BLaER1 treated with 17β-estradiol and CSF1 and Interleukin-3, amounts not matched to agents 10 nM and 100 nM (cell line): Measurements from ENCODE around the gene ANKRD30B.
"Not testable (repeated sequence)": the region's sequence is repeated elsewhere in the genome, so short reads cannot be mapped to it uniquely, and the experiment has no call there.

Source experiments
- H3K27ac ChIP-seq, 11 experiments: shearing (Covaris generic); formaldehyde crosslinking; 2 replicates each; pipeline ENCODE4 v1.8.1; 2022
- H3K27me3 ChIP-seq, 11 experiments: shearing (Covaris generic); formaldehyde crosslinking; 2 replicates each; pipeline ENCODE4 v1.8.1; 2022
- H3K36me3 ChIP-seq, 11 experiments: shearing (Covaris generic); formaldehyde crosslinking; 2 replicates each; pipeline ENCODE4 v1.8.1; 2022
- H3K4me1 ChIP-seq, 10 experiments: shearing (Covaris generic); formaldehyde crosslinking; 2 replicates each; pipeline ENCODE4 v1.8.1; 2022
- H3K4me2 ChIP-seq, 11 experiments: shearing (Covaris generic); formaldehyde crosslinking; 2 replicates each; pipeline ENCODE4 v1.8.1; 2022
- H3K4me3 ChIP-seq, 10 experiments: shearing (Covaris generic); formaldehyde crosslinking; 2 replicates each; pipeline ENCODE4 v1.8.1; 2022
- H3K9ac ChIP-seq, 11 experiments: shearing (Covaris generic); formaldehyde crosslinking; 2 replicates each; pipeline ENCODE4 v1.8.1; 2022
- H3K9me3 ChIP-seq, 11 experiments: shearing (Covaris generic); formaldehyde crosslinking; replicated peaks in 1 of 11; 2 replicates each; pipeline ENCODE4 v1.8.1; 2022
- H4K20me1 ChIP-seq, 11 experiments: shearing (Covaris generic); formaldehyde crosslinking; 2 replicates each; pipeline ENCODE4 v1.8.1; 2022
- Cebpa-rat ChIP-seq, 11 experiments: shearing (Covaris generic); IDR thresholded peaks; 2 replicates each; pipeline ENCODE4 v1.8.1; 2022

Gene ANKRD30B

GRCh38 chr18:14768241-14768640 is 20.3 kb downstream of the ANKRD30B start:
- H3K4me1 ChIP-seq = no peaks in the 10 kb centered on the region; a peak in 1 of 20 replicates
- no peaks in the 10 kb centered on the region for H3K9me3 ChIP-seq
- H4K20me1 ChIP-seq = no peaks in the 10 kb centered on the region
- peak overlapping the region in 2 of 11 experiments; percentile 13 to 46; a peak in 1 of 22 replicates for H3K27ac ChIP-seq
- H3K4me3 ChIP-seq = no peak overlapping the region
- no peak overlapping the region; a peak in 1 of 22 replicates for H3K4me2 ChIP-seq
- no peaks in the 10 kb centered on the region for H3K27me3 ChIP-seq
- H3K36me3 ChIP-seq = no peaks in the 10 kb centered on the region
- TF ChIP-seq Cebpa-rat (IDR thresholded peaks at IDR 0.05) = no peak
- H3K9ac ChIP-seq = no peak overlapping the region

DNA sequence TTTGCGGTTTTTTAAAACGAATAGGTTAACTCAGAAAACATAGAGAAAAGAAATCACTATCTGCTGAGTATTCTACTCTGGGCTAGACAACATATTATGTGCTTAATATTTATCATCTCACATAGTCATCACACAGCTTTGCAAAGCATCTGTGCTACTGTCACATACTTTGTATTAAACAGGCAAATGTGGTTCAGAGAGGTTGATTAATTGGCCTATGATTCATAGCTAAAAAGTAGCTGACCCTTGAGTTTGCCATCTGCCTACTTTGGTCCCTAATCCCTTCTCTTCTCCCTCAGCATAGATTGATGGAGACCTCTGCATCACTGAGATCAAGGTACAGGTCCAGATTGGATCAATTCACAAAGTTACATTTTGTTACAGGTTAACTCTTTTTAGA is 21.4 kb downstream of the ANKRD30B start:
- H3K9ac ChIP-seq = no peak overlapping the region
- TF ChIP-seq Cebpa-rat (IDR thresholded peaks at IDR 0.05) = no peak
- H3K4me1 ChIP-seq = no peaks in the 10 kb centered on the region; a peak in 1 of 20 replicates
- H3K27me3 ChIP-seq = no peaks in the 10 kb centered on the region
- H3K9me3 ChIP-seq = no peaks in the 10 kb centered on the region
- no peak overlapping the region for H3K4me2 ChIP-seq
- H4K20me1 ChIP-seq = no peaks in the 10 kb centered on the region
- H3K36me3 ChIP-seq = no peaks in the 10 kb centered on the region
- H3K27ac ChIP-seq = no peak overlapping the region
- H3K4me3 ChIP-seq = no peak overlapping the region

- no peak overlapping the region for H3K4me2 ChIP-seq
- no peaks in the 10 kb centered on the region for H3K27me3 ChIP-seq
- TF ChIP-seq Cebpa-rat (IDR thresholded peaks at IDR 0.05) = no peak
- no peaks in the 10 kb centered on the region for H3K9me3 ChIP-seq
- H3K27ac ChIP-seq = no peak overlapping the region
- no peak overlapping the region for H3K4me3 ChIP-seq
- H3K9ac ChIP-seq = no peak overlapping the region
- H3K36me3 ChIP-seq = no peaks in the 10 kb centered on the region
- no peaks in the 10 kb centered on the region for H3K4me1 ChIP-seq
- no peaks in the 10 kb centered on the region for H4K20me1 ChIP-seq
Observed at GRCh38 chr18:14776801-14777200, 28.8 kb downstream of the ANKRD30B start.

DNA sequence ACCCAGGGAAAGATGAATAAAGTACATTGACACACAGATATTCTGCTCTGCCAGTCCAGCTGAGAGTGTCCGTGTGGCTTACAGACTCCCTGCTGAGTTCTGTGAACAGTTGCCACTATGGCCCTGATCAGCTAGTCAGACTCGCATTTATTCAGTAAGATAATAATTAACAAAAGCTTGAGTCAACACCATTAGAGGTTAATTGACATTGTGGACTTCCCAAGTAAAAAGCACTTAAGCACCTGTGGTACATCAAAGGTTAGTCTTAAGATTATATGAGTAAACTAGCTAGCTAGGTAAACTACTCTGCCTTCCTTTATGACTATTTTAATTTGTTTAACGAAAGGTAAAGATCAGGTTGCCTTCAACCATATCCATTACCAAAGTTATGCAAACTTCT is 33.7 kb downstream of the ANKRD30B start:
- Histone ChIP-seq H3K4me2 (no peak overlapping the region), H3K27me3 (no peaks in the 10 kb centered on the region), H3K4me3 (no peak overlapping the region), H3K4me1 (no peaks in the 10 kb centered on the region), H3K9me3 (no peaks in the 10 kb centered on the region), H3K36me3 (no peaks in the 10 kb centered on the region), H4K20me1 (no peaks in the 10 kb centered on the region), H3K9ac (no peak overlapping the region), H3K27ac (no peak overlapping the region)
- TF ChIP-seq Cebpa-rat (IDR thresholded peaks at IDR 0.05) = no peak

- no peak for TF ChIP-seq Cebpa-rat (IDR thresholded peaks at IDR 0.05)
- no peak overlapping the region for H3K27ac ChIP-seq
- no peak overlapping the region for H3K9ac ChIP-seq
- H3K9me3 ChIP-seq = no peaks in the 10 kb centered on the region
- H3K4me1 ChIP-seq = no peaks in the 10 kb centered on the region
- no peak overlapping the region for H3K4me2 ChIP-seq
- H3K27me3 ChIP-seq = no peaks in the 10 kb centered on the region
- no peak overlapping the region for H3K4me3 ChIP-seq
- H4K20me1 ChIP-seq = no peaks in the 10 kb centered on the region
- H3K36me3 ChIP-seq = no peaks in the 10 kb centered on the region
Observed at GRCh38 chr18:14784133-14784532, 36.2 kb downstream of the ANKRD30B start.

GRCh38 chr18:14796876-14797275 is 48.9 kb downstream of the ANKRD30B start:
- H3K9me3 ChIP-seq = peaks cover 9 to 23% (median 15%) of the 10 kb centered on the region in 11 experiments
- H3K4me2 ChIP-seq, H3K36me3 ChIP-seq, H4K20me1 ChIP-seq, H3K4me3 ChIP-seq, H3K27me3 ChIP-seq, H3K9ac ChIP-seq, H3K4me1 ChIP-seq, H3K27ac ChIP-seq: not testable (repeated sequence)

DNA sequence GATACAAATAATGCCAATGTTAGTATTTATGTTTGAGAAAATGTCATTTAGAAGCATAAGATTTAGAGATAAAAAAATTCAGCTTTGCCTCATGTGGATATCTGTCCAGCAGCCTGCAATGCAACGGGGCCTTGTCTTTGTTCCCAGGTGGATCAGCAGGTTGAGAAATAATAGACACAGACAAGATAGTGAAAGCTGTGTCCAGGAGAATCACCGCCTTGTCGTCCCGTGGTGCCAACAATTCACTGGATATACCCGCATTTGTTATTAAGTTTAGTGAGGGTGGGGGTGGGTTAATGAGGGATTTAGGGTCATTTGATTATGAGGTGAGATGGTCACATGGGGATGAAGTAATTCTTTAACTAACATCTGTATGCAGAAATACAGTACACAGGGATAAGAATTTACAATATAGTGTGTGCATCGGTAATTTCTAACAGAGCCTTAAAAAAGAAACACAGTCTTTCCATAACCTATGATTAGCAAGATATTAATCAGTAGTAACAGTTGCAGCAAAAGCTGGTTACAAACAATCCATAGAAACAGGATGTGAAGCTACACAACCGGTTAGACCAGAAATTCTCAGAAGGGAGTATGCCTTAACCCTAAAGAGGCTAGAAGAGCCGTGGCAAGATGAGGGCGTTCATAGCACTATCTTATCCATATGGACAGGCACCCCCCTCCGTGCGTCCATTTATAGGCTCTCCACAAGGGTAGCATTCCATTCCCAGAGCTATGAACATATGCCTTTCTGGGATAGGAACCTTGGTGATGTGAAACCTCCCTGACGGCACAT is 50.2 kb downstream of the ANKRD30B start:
- H3K4me3 ChIP-seq, H3K4me2 ChIP-seq, H3K9ac ChIP-seq, H3K27me3 ChIP-seq, H3K4me1 ChIP-seq, H3K27ac ChIP-seq, H4K20me1 ChIP-seq, H3K36me3 ChIP-seq: not testable (repeated sequence)
- H3K9me3 ChIP-seq = peaks cover 9 to 23% (median 15%) of the 10 kb centered on the region in 11 experiments

DNA sequence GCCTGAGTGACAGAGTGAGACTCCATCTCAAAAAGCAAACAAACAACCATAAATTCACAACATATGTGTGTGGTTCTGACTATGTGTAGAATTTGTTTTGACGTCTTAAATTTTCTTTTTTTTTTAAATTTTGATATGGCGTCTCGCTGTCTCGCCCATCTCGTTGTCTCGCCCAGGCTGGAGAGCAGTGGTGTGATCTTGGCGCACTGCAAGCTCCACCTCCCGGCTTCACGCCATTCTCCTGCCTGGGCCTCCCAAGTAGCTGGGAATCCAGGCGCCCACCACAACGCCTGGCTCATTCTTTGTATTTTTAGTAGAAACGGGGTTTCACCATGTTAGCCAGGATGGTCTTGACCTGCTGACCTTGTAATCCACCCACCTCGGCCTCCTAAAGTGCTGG is 63.1 kb downstream of the ANKRD30B start:
- H3K4me1 ChIP-seq, H3K4me3 ChIP-seq, H3K27ac ChIP-seq, H3K27me3 ChIP-seq, H3K4me2 ChIP-seq, H3K9me3 ChIP-seq, H3K9ac ChIP-seq, H4K20me1 ChIP-seq, H3K36me3 ChIP-seq: not testable (repeated sequence)

DNA sequence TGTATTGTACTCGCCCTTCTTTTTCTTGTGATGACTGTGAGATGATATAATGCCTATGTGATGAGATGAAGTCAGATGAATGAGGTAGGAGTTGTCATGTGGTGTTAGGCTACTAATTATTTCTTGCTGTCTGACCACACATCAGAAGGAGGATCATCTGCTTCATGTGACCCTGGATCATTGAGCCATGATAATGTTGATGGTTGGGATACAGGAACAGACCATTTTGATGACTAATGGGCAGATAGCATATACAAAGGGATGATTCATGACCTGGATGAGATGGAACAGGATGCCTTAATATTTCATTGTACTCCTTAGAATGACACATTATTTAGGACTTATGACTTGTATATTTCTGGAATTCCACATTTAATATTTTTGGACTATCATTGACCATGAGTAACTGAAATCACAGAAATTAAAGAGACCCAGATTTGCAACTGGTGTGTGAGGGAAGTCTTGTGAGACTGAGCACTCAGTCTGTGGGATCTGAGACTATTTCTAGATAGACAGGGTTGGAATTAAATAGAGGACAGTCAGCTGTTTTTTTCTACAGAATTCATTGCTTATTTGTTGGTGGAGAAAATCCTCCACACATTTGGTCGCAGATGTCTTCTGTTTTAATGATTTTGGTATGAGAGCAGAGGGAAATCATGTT is 79.1 kb downstream of the ANKRD30B start:
- not testable (repeated sequence) for H3K4me3 ChIP-seq, H3K27ac ChIP-seq, H4K20me1 ChIP-seq, H3K4me2 ChIP-seq, H3K9me3 ChIP-seq, H3K36me3 ChIP-seq, H3K9ac ChIP-seq, H3K27me3 ChIP-seq, H3K4me1 ChIP-seq

DNA sequence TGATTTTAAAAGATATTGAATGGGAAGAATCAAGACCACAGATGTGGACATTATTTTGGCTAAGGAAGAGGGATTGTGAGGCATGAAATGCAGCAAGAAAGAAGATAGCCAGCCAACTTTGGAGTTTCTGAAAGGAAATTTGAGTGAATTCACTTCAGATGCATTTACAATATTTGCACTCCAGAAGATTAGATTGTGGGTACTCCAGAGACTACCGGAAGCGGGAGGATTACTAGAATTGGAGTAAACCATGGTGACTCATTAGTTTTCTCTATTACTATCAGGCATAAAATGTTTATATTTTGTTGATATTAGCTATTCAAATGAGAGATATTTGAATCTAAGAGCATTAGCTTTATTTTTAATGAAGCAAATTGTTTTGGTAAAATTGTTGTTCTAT is 93.6 kb downstream of the ANKRD30B start:
- H3K36me3 ChIP-seq, H4K20me1 ChIP-seq, H3K4me1 ChIP-seq, H3K27ac ChIP-seq, H3K4me3 ChIP-seq, H3K9me3 ChIP-seq, H3K9ac ChIP-seq, H3K4me2 ChIP-seq, H3K27me3 ChIP-seq: not testable (repeated sequence)

GRCh38 chr18:14851533-14851932 is 103.6 kb downstream of the ANKRD30B start:
- H3K4me3 ChIP-seq, H3K36me3 ChIP-seq, H3K9ac ChIP-seq, H3K27me3 ChIP-seq, H3K9me3 ChIP-seq, H3K4me2 ChIP-seq, H3K27ac ChIP-seq, H3K4me1 ChIP-seq, H4K20me1 ChIP-seq: not testable (repeated sequence)

DNA sequence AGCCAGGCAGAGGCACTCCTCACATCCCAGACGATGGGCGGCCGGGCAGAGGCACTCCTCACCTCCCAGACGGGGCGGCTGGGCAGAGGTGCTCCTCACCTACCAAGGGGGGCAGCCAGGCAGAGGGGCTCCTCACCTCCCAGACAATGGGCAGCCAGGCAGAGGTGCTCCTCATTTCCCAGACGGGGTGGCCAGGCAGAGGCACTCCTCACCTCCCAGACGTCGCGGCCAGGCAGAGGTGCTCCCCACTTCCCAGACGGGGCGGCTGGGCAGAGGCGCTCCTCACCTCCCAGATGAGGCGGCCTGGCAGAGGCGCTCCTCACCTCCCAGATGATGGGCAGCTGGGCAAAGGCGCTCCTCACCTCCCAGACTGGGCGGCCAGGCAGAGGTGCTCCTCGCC is 107.7 kb downstream of the ANKRD30B start:
- not testable (repeated sequence) for H3K4me1 ChIP-seq, H3K9ac ChIP-seq, H3K27ac ChIP-seq, H3K27me3 ChIP-seq, H3K4me2 ChIP-seq, H3K4me3 ChIP-seq, H3K36me3 ChIP-seq, H4K20me1 ChIP-seq
- peaks cover 0 to 14% (median 11%) of the 10 kb centered on the region in 11 experiments; a peak in 15 of 22 replicates for H3K9me3 ChIP-seq

- H3K27ac ChIP-seq, H3K4me3 ChIP-seq, H3K4me2 ChIP-seq, H3K4me1 ChIP-seq, H4K20me1 ChIP-seq, H3K27me3 ChIP-seq, H3K9ac ChIP-seq, H3K36me3 ChIP-seq: not testable (repeated sequence)
- H3K9me3 ChIP-seq = peaks cover 0 to 14% (median 11%) of the 10 kb centered on the region in 11 experiments; a peak in 15 of 22 replicates
Observed at GRCh38 chr18:14856256-14856655, 108.3 kb downstream of the ANKRD30B start.

DNA sequence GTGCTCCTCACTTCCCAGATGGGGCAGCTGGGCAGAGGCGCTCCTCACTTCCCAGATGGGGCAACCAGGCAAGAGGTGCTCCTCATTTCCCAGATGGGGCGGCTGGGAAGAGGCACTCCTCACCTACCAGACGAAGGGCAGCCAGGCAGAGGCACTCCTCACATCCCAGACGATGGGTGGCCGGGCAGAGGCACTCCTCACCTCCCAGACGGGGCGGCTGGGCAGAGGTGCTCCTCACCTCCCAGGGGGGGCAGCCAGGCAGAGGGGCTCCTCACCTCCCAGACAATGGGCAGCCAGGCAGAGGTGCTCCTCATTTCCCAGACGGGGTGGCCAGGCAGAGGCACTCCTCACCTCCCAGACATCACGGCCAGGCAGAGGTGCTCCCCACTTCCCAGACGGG is 110.5 kb downstream of the ANKRD30B start:
- H3K4me1 ChIP-seq, H4K20me1 ChIP-seq, H3K9ac ChIP-seq: not testable (repeated sequence)

More for the DNA sequence above, 110.5 kb downstream of the ANKRD30B start:
- not testable (repeated sequence) for H3K4me2 ChIP-seq, H3K4me3 ChIP-seq, H3K27ac ChIP-seq, H3K36me3 ChIP-seq, H3K27me3 ChIP-seq
- H3K9me3 ChIP-seq = peaks cover 0 to 14% (median 11%) of the 10 kb centered on the region in 11 experiments; a peak in 15 of 22 replicates
